Upper lobe of left lung (tissue), 6 donors: Measurements from ENCODE around the gene TJP3. TPM values are rescaled to one million over a fixed set of nuclear protein-coding genes. Genes with fewer than 3 reads are reported as not detected.
A peak's percentile ranks its signal among the peaks of the same experiment; 100 is the strongest.

ENCODE experiments used
- ATAC-seq, 2 donors: fragments of 200-7000 bp; cut with Tn5 transposase; one replicate each; pipeline ENCODE4 v1.9.1; 2022; ENCODE audit warnings: mild to moderate bottlenecking in 2 of 2, moderate library complexity in 2 of 2; ENCODE audit not compliant: low FRiP score in 2 of 2
- DNase-seq, 2 donors: peaks; one replicate each; pipeline ENCODE4 v3.0.0-alpha.2; 2019 to 2020
- H3K27ac ChIP-seq, 4 donors: fragments of 200-600 bp; sonication (generic); one replicate each; pipeline ENCODE4 v1.5.1; 2016 to 2019
- H3K27me3 ChIP-seq, 4 donors: fragments of 200-600 bp; sonication (generic); one replicate each; pipeline ENCODE4 v1.5.1; 2017 to 2019
- H3K36me3 ChIP-seq, 4 donors: fragments of 200-600 bp; sonication (generic); one replicate each; pipeline ENCODE4 v1.5.1; 2016 to 2019
- H3K4me1 ChIP-seq, 4 donors: fragments of 200-600 bp; sonication (generic); one replicate each; pipeline ENCODE4 v1.5.1; 2018 to 2019
- H3K4me3 ChIP-seq, 4 donors: fragments of 200-600 bp; sonication (generic); one replicate each; pipeline ENCODE4 v1.5.1; 2017 to 2019; ENCODE audit warnings: mild to moderate bottlenecking in 2 of 4, moderate library complexity in 1 of 4
- H3K9me3 ChIP-seq, 4 donors: fragments of 200-600 bp; sonication (generic); one replicate each; pipeline ENCODE4 v1.5.1; 2018 to 2019
- EP300 ChIP-seq, 4 donors: sonication (generic); formaldehyde crosslinking; IDR thresholded peaks; one replicate each; pipeline ENCODE4 v1.5.1; 2017; ENCODE audit warnings: antibody characterized with exemption in 4 of 4, control low read depth in 2 of 4
- POLR2A ChIP-seq, 4 donors: fragments of 450-650 bp; IDR thresholded peaks; one replicate each; pipeline ENCODE4 v1.5.1; 2016 to 2017; ENCODE audit warnings: antibody characterized with exemption in 4 of 4, mild to moderate bottlenecking in 2 of 4
- POLR2AphosphoS5 ChIP-seq, 2 donors: sonication (generic); formaldehyde crosslinking; IDR thresholded peaks; one replicate each; pipeline ENCODE4 v1.5.1; 2017; ENCODE audit warnings: antibody characterized with exemption in 2 of 2
- WGBS, 2 donors: methylation state at CpG; one replicate each; pipeline ENCODE4 v1.1.5; 2017 to 2018; 5-methylcytosine and 5-hydroxymethylcytosine counted together
- total RNA-seq, 6 donors: library from RNA; depleted of rRNA in 4 of 6; stranded (reverse); fragments of >200 nt in 4 of 6; gene quantifications; one replicate each; pipeline versions ENCODE4 v1.1.0 to v1.2.1, GENCODE V29; 2016 to 2021
- TF ChIP-seq, protein P1 (sequence below), 6 experiments: fragments of 450-650 bp in 4 of 6; fragments of 200-600 bp in 2 of 6; sonication (generic) in 2 of 6; IDR thresholded peaks; one replicate each; pipeline ENCODE4 v1.5.1; 2016 to 2019; ENCODE audit warnings: antibody characterized with exemption in 6 of 6
- donor health status: DM: no; HTN: no; CAD: no; lungs with moderate emphysema.
- donor health status: DM: no; HTN: yes; CAD: no; lungs with severe emphysema.

The TJP3 gene
- total RNA-seq, 6 donors from 2014 or later = 27.2 to 94.3 (median 55.5) TPM

DNA sequence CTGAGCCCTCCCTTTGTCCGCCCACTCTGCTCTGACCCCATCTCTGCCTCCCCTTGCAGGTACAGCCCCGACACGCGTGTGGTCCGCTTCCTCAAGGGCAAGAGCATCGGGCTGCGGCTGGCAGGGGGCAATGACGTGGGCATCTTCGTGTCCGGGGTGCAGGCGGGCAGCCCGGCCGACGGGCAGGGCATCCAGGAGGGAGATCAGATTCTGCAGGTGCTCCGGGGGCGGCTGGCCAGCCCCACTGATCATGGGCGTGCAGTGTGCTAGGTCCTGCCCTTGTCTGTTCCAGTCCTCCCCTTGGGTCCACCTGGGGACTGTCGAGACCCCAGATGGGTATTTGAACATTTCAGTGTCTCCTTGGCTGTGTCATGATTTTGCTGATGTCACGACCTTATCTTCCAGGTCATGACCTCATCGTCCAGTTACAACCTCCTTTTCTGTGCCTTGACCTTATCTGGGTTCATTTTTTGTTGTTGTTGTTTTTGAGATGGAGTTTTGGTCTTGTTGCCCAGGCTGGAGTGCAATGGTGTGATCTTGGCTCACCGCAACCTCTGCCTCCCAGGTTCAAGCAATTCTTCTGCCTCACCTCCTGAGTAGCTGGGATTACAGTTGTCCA, 28.0 kb downstream of the TJP3 start:
- WGBS, 2 donors = 81 to 86% methylated on average over 8 to 21 of the region's 21 CpGs
- no peaks in the 10 kb centered on the region for H3K27me3 ChIP-seq
- DNase-seq (no peak), ATAC-seq (no peak)
- no peak overlapping the region for H3K4me3 ChIP-seq
- peaks cover 4 to 22% (median 9%) of the 10 kb centered on the region in 4 donors for H3K36me3 ChIP-seq
- H3K9me3 ChIP-seq = no peaks in the 10 kb centered on the region
- H3K4me1 ChIP-seq = no peaks in the 10 kb centered on the region
- TF ChIP-seq EP300 (IDR thresholded peaks at IDR 0.05) (no peak), POLR2A (IDR thresholded peaks at IDR 0.05) (no peak), POLR2AphosphoS5 (IDR thresholded peaks at IDR 0.05) (no peak)
- TF ChIP-seq, protein P1, sequence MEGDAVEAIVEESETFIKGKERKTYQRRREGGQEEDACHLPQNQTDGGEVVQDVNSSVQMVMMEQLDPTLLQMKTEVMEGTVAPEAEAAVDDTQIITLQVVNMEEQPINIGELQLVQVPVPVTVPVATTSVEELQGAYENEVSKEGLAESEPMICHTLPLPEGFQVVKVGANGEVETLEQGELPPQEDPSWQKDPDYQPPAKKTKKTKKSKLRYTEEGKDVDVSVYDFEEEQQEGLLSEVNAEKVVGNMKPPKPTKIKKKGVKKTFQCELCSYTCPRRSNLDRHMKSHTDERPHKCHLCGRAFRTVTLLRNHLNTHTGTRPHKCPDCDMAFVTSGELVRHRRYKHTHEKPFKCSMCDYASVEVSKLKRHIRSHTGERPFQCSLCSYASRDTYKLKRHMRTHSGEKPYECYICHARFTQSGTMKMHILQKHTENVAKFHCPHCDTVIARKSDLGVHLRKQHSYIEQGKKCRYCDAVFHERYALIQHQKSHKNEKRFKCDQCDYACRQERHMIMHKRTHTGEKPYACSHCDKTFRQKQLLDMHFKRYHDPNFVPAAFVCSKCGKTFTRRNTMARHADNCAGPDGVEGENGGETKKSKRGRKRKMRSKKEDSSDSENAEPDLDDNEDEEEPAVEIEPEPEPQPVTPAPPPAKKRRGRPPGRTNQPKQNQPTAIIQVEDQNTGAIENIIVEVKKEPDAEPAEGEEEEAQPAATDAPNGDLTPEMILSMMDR (IDR thresholded peaks at IDR 0.05) = no peak
- no peak overlapping the region for H3K27ac ChIP-seq

DNA sequence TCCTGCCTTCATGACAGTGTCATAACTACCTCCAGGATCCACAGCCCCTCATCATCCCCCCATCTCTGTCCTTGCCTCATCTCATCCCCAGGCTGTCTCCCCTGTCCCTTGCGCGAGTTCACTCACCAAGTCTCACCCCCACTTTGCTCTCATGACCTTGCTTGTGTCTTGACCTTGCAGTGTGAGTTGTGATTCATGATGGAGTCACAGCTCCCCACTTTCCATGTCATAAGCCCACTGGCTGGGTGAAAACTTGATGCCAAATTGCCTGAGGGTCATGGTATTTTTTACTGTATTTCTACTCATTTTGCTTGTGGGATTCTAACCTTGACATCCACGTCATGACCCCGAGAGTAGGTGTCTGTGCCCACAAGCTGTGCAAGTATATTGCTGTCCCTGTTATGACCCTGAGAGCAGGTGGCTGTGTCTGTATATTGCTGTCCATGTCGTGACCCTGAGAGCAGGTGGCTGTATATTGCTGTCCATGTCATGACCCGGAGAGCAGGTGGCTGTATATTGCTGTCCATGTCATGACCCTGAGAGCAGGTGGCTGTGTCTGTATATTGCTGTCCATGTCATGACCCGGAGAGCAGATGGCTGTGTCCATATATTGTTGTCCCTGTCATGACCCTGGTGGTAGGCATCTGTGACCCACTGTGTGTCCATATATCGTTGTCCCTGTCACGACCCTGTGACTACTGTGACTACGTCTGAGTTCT, 29.5 kb downstream of the TJP3 start:
- DNase-seq (no peak), ATAC-seq (no peak)
- no peaks in the 10 kb centered on the region for H3K27me3 ChIP-seq
- TF ChIP-seq EP300 (IDR thresholded peaks at IDR 0.05) = no peak
- TF ChIP-seq POLR2AphosphoS5 (IDR thresholded peaks at IDR 0.05) = no peak
- no peak for TF ChIP-seq POLR2A (IDR thresholded peaks at IDR 0.05)
- WGBS, 2 donors = 85% methylated on average over 9 to 10 of the region's 10 CpGs
- H3K36me3 ChIP-seq = peaks cover 4 to 27% (median 9%) of the 10 kb centered on the region in 4 donors
- no peaks in the 10 kb centered on the region for H3K4me1 ChIP-seq
- no peak overlapping the region for H3K27ac ChIP-seq
- H3K9me3 ChIP-seq = no peaks in the 10 kb centered on the region
- no peak overlapping the region for H3K4me3 ChIP-seq

DNA sequence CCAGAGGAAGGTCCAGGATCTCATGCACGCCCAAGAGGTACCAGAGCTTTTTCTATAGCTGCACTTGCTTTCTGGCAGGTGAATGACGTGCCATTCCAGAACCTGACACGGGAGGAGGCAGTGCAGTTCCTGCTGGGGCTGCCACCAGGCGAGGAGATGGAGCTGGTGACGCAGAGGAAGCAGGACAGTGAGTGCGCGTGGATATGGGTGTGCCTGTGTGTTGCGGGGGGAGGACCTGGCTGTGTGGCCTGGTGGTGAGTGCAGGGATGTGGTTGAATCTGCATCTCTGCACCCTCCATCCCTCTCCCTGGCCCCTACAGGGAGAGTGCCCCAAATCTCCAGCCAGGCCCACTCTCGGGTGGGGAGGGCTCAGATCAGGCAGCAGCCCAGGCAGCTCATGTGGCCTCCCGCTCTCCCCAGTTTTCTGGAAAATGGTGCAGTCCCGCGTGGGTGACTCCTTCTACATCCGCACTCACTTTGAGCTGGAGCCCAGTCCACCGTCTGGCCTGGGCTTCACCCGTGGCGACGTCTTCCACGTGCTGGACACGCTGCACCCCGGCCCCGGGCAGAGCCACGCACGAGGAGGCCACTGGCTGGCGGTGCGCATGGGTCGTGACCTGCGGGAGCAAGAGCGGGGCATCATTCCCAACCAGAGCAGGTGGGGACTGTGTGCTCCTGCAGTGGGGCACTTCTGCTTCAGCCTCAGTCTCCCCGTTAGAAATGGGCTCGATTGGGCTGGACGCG, 30.5 kb downstream of the TJP3 start:
- H3K9me3 ChIP-seq = no peaks in the 10 kb centered on the region
- no peaks in the 10 kb centered on the region for H3K27me3 ChIP-seq
- no peak overlapping the region for H3K4me3 ChIP-seq
- no peak overlapping the region for H3K27ac ChIP-seq
- no peaks in the 10 kb centered on the region for H3K4me1 ChIP-seq
- ATAC-seq = no peak
- peak in 1 of 2 donors; percentile 77 for DNase-seq
- TF ChIP-seq, protein P1 (IDR thresholded peaks at IDR 0.05) = no peak
- TF ChIP-seq POLR2AphosphoS5 (IDR thresholded peaks at IDR 0.05) (no peak), EP300 (IDR thresholded peaks at IDR 0.05) (no peak), POLR2A (IDR thresholded peaks at IDR 0.05) (no peak)
- H3K36me3 ChIP-seq = peaks cover 4 to 27% (median 9%) of the 10 kb centered on the region in 4 donors
- 88 to 93% methylated on average over 30 to 32 of the region's 32 CpGs for WGBS, 2 donors

DNA sequence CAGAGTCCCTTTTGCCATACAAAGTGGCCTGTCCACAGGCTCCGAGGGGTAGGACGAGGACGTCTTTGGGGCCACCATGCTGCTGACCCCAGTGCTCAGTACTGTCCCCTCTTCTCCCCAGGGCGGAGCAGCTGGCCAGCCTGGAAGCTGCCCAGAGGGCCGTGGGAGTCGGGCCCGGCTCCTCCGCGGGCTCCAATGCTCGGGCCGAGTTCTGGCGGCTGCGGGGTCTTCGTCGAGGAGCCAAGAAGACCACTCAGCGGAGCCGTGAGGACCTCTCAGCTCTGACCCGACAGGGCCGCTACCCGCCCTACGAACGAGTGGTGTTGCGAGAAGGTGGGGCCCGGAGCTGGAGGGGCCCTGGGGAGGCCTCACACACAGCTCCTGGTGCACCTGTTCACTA, 32.2 kb downstream of the TJP3 start:
- Histone ChIP-seq H3K27ac (no peak overlapping the region), H3K4me3 (no peak overlapping the region), H3K36me3 (peaks cover 3 to 21% (median 9%) of the 10 kb centered on the region in 4 donors), H3K4me1 (no peaks in the 10 kb centered on the region), H3K9me3 (no peaks in the 10 kb centered on the region), H3K27me3 (no peaks in the 10 kb centered on the region)
- TF ChIP-seq, protein P1 (IDR thresholded peaks at IDR 0.05) = no peak
- no peak for TF ChIP-seq POLR2AphosphoS5 (IDR thresholded peaks at IDR 0.05)
- no peak for TF ChIP-seq EP300 (IDR thresholded peaks at IDR 0.05)
- no peak for TF ChIP-seq POLR2A (IDR thresholded peaks at IDR 0.05)
- DNase-seq (peak in 1 of 2 donors; percentile 76), ATAC-seq (no peak)
- 94 to 100% methylated on average over 5 to 24 of the region's 24 CpGs for WGBS, 2 donors

DNA sequence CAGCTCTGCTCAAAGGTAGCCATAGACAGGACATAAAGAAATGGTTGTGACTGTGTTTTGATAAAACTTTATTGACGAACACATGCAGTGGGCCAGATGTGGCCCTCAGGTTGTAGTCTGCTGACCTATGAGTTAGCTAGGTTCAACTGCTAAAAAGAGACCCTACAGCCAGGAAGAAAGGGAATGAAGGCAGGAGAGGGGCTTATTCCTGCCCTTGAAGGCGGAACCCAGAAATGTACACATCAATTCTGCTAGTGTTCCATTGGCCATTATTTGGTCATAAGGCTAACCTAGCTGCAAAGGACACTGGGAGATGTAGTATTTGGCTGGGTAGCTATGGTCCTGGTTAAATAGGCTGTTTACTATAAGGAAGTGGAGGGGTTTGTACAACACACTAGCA, 35.3 kb downstream of the TJP3 start:
- 88 to 97% methylated on average over 2 of the region's 2 CpGs for WGBS, 2 donors
- Histone ChIP-seq H3K27ac (no peak overlapping the region), H3K36me3 (peaks cover 0 to 13% (median 4%) of the 10 kb centered on the region in 4 donors), H3K9me3 (no peaks in the 10 kb centered on the region), H3K4me3 (no peak overlapping the region), H3K4me1 (no peaks in the 10 kb centered on the region), H3K27me3 (no peaks in the 10 kb centered on the region)
- no peak for TF ChIP-seq EP300 (IDR thresholded peaks at IDR 0.05)
- TF ChIP-seq, protein P1 (IDR thresholded peaks at IDR 0.05) = no peak
- TF ChIP-seq POLR2A (IDR thresholded peaks at IDR 0.05) = no peak
- TF ChIP-seq POLR2AphosphoS5 (IDR thresholded peaks at IDR 0.05) = no peak
- ATAC-seq = no peak
- DNase-seq = no peak
